Tracheal epithelial cell (primary cell): ENCODE results near the gene KIAA1210. TPM values are rescaled to one million over a fixed set of nuclear protein-coding genes. Genes with fewer than 3 reads are reported as not detected.

Experiments used
- total RNA-seq: library from RNA; depleted of rRNA; stranded (reverse); fragments of >200 nt; gene quantifications from 2 replicates; pipeline ENCODE4 v1.2.1, GENCODE V29; 2014

Gene KIAA1210
- not detected in 2 replicates for total RNA-seq

GRCh38 chrX:119127650-119128049 is at the start of gene KIAA1210:
TSS of gene KIAA1210 (minus strand) at chrX:119127812. CDS start at chrX:119123642, 4,170 bp downstream.

GRCh38 chrX:119072744-119073143 is 54.9 kb downstream of the KIAA1210 start, which contains the start of gene CT47C1:
TSS of gene CT47C1 (plus strand) at chrX:119072993. CDS start at chrX:119073226, 233 bp downstream.

Other genes with a start within 250 kb of the KIAA1210 start
- 0.21 and 1.7 TPM in 2 replicates for gene LONRF3, start 153.2 kb downstream of the KIAA1210 start, total RNA-seq
- not detected in 2 replicates for gene CT47C1, start 54.8 kb downstream of the KIAA1210 start, total RNA-seq
- gene PGRMC1, start 108.5 kb upstream of the KIAA1210 start, total RNA-seq, result 125 and 142 TPM in 2 replicates